HepG2 (cell line): Measurements from ENCODE around the gene P2RY6. TPM values are rescaled to one million over a fixed set of nuclear protein-coding genes. Genes with fewer than 3 reads are reported as not detected.

Source experiments
- ARNT ChIP-seq: fragments of 450-650 bp; IDR thresholded peaks from 2 replicates; pipeline ENCODE4 v1.6.1; 2017
- CCAR2 ChIP-seq: fragments of 200-400 bp; formaldehyde crosslinking; optimal IDR thresholded peaks from 2 replicates; pipeline ENCODE3; 2018; ENCODE audit warnings: low read depth, mild to moderate bottlenecking, low read length, moderate library complexity
- HNF4G ChIP-seq, 2 experiments: sonication (generic) in 1 of 2; formaldehyde crosslinking in 1 of 2; IDR thresholded peaks; 2 replicates each; pipeline versions ENCODE4 v1.4.0 to v1.6.1; 2011 to 2020; ENCODE audit warnings: borderline replicate concordance in 2 of 2, low read depth in 2 of 2, mild to moderate bottlenecking in 2 of 2, low read length in 1 of 2, missing genetic modification reagents in 1 of 2, moderate library complexity in 1 of 2
- HOXA3 ChIP-seq: sonication (generic); formaldehyde crosslinking; IDR thresholded peaks from 2 replicates; pipeline ENCODE4 v1.5.0; 2020; ENCODE audit warnings: missing genetic modification reagents
- IKZF1 ChIP-seq: fragments of 450-650 bp; IDR thresholded peaks from 2 replicates; pipeline ENCODE4 v1.7.1; 2016
- KDM1A ChIP-seq: IDR thresholded peaks from 2 replicates; pipeline ENCODE4 v1.6.1; 2016; ENCODE audit warnings: missing compliant biosample characterization
- MLLT10 ChIP-seq: sonication (generic); formaldehyde crosslinking; IDR thresholded peaks from 2 replicates; pipeline ENCODE4 v1.4.0; 2020; ENCODE audit warnings: missing genetic modification reagents
- MTF2 ChIP-seq: sonication (generic); formaldehyde crosslinking; IDR thresholded peaks from 2 replicates; pipeline ENCODE4 v1.5.0; 2020; ENCODE audit warnings: missing genetic modification reagents, borderline replicate concordance
- NFKB2 ChIP-seq: sonication (generic); formaldehyde crosslinking; IDR thresholded peaks from 2 replicates; pipeline ENCODE4 v1.4.0; 2020; ENCODE audit warnings: missing genetic modification reagents, borderline replicate concordance
- NFRKB ChIP-seq: fragments of 450-650 bp; IDR thresholded peaks from 2 replicates; pipeline ENCODE4 v1.6.1; 2017
- NONO ChIP-seq, 2 experiments: fragments of 450-650 bp in 1 of 2; sonication (generic) in 1 of 2; formaldehyde crosslinking in 1 of 2; IDR thresholded peaks in 1 of 2; conservative IDR thresholded peaks in 1 of 2; 2 replicates each; pipeline versions ENCODE4 v1.6.1 to v1.8.0; 2017 to 2022; ENCODE audit warnings: mild to moderate bottlenecking in 1 of 2, missing genetic modification reagents in 1 of 2, moderate library complexity in 1 of 2
- SMAD1 ChIP-seq: sonication (generic); formaldehyde crosslinking; IDR thresholded peaks from 2 replicates; pipeline ENCODE4 v1.4.0; 2020; ENCODE audit warnings: missing genetic modification reagents, low read depth, mild to moderate bottlenecking, borderline replicate concordance
- SP5 ChIP-seq: IDR thresholded peaks from 2 replicates; pipeline ENCODE4 v1.6.1; 2016; ENCODE audit warnings: low read depth, borderline replicate concordance
- ZFP36L1 ChIP-seq: sonication (generic); formaldehyde crosslinking; IDR thresholded peaks from 2 replicates; pipeline ENCODE4 v1.8.0; 2022; ENCODE audit warnings: mild to moderate bottlenecking, missing genetic modification reagents, moderate library complexity
- ZFP82 ChIP-seq: sonication (generic); formaldehyde crosslinking; IDR thresholded peaks from 2 replicates; pipeline ENCODE4 v1.5.1; 2020; ENCODE audit warnings: mild to moderate bottlenecking, missing genetic modification reagents, borderline replicate concordance
- ZNF232 ChIP-seq: sonication (generic); formaldehyde crosslinking; IDR thresholded peaks from 2 replicates; pipeline ENCODE4 v1.4.0; 2020; ENCODE audit warnings: missing genetic modification reagents, borderline replicate concordance
- ZNF34 ChIP-seq: sonication (generic); formaldehyde crosslinking; IDR thresholded peaks from 2 replicates; pipeline ENCODE4 v1.4.0; 2020; ENCODE audit warnings: mild to moderate bottlenecking, missing genetic modification reagents, borderline replicate concordance
- ZSCAN29 ChIP-seq: sonication (generic); formaldehyde crosslinking; conservative IDR thresholded peaks from 2 replicates; pipeline ENCODE4 v1.4.0; 2020; ENCODE audit warnings: mild to moderate bottlenecking, missing genetic modification reagents
- polyA plus RNA-seq, 8 experiments: library from polyadenylated mRNA; depleted of rRNA in 3 of 8; stranded (reverse) in 7 of 8; unstranded in 1 of 8; fragments of >200 nt; fragmentation: Illumina TruSeq in 4 of 8; extraction: Trizol in 4 of 8; gene quantifications; 2 replicates each; pipeline versions ENCODE4 v1.2.1 to v1.2.3, GENCODE V29; 2011 to 2016; ENCODE audit warnings: low read depth in 4 of 8, missing spikeins in 1 of 8, mixed read lengths in 1 of 8; ENCODE audit not compliant: insufficient read depth in 1 of 8
- total RNA-seq, 5 experiments: library from RNA; depleted of rRNA; stranded (reverse); fragments of >200 nt; fragmentation: Illumina TruSeq; extraction: Trizol; gene quantifications; 2 replicates each; pipeline ENCODE4 v1.2.3, GENCODE V29; 2016; ENCODE audit warnings: low read depth in 1 of 5
- TF ChIP-seq, protein P1 (sequence below): sonication (generic); formaldehyde crosslinking; IDR thresholded peaks from 2 replicates; pipeline ENCODE4 v1.5.1; 2020; ENCODE audit warnings: missing genetic modification reagents, mild to moderate bottlenecking, borderline replicate concordance
- TF ChIP-seq, protein P2 (sequence below): sonication (generic); formaldehyde crosslinking; IDR thresholded peaks from 2 replicates; pipeline ENCODE4 v1.5.1; 2020; ENCODE audit warnings: missing genetic modification reagents, mild to moderate bottlenecking, borderline replicate concordance
- TF ChIP-seq, protein P3 (sequence below): sonication (generic); formaldehyde crosslinking; IDR thresholded peaks from 2 replicates; pipeline ENCODE4 v1.4.0; 2020; ENCODE audit warnings: missing genetic modification reagents
- TF ChIP-seq, protein P4 (sequence below): sonication (generic); formaldehyde crosslinking; IDR thresholded peaks from 2 replicates; pipeline ENCODE4 v1.4.0; 2020; ENCODE audit warnings: mild to moderate bottlenecking, missing genetic modification reagents

P2RY6 gene
- total and polyA plus RNA-seq, 2 of the 13 experiments (the other 11 are each of a cell fraction or from before 2014, with no cell fraction given) = 0.09 to 0.29 TPM

DNA sequence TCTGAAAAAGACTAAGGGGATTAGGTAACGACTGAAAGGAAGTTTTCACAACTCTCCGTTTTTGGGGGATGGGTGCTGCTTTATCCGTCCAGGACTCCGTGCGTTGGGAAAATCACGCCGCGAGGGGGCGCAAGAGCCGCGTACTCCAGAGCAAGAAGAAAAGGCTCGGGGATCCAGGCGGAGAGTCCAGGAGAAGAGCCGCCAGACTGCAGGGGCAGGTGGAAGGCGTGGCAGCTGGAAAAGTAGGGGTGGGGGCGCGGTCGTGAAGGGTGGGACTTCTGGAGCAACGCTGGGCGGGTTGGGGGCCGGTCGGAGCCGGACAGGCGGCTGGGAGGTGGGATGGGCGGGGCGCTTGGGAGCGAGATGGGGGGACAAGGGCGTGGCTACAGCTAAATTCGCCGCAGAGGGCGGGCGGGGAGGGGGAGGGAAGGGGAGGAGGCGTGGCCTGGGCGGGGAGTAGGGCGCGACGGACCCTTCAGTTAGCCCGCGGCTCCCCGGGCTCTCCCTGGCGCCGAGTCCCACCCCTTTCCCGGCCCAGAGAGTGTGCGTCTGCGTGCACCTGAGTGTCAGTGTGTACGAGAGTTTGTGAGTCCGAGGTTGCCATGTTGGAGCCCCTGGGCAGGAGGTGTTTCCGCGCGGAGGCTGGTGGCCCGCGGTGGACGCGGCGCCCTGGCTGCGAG is 35.3 kb downstream of the P2RY6 start (continued):
- TF ChIP-seq, protein P1, sequence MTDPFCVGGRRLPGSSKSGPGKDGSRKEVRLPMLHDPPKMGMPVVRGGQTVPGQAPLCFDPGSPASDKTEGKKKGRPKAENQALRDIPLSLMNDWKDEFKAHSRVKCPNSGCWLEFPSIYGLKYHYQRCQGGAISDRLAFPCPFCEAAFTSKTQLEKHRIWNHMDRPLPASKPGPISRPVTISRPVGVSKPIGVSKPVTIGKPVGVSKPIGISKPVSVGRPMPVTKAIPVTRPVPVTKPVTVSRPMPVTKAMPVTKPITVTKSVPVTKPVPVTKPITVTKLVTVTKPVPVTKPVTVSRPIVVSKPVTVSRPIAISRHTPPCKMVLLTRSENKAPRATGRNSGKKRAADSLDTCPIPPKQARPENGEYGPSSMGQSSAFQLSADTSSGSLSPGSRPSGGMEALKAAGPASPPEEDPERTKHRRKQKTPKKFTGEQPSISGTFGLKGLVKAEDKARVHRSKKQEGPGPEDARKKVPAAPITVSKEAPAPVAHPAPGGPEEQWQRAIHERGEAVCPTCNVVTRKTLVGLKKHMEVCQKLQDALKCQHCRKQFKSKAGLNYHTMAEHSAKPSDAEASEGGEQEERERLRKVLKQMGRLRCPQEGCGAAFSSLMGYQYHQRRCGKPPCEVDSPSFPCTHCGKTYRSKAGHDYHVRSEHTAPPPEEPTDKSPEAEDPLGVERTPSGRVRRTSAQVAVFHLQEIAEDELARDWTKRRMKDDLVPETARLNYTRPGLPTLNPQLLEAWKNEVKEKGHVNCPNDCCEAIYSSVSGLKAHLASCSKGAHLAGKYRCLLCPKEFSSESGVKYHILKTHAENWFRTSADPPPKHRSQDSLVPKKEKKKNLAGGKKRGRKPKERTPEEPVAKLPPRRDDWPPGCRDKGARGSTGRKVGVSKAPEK (CRISPR knock-in tag) = peak; percentile 72; the same call in 1 of the 2 replicates
- peak; percentile 57 for TF ChIP-seq HOXA3
- TF ChIP-seq SMAD1 (CRISPR knock-in tag) = no peak
- TF ChIP-seq NFKB2 (CRISPR knock-in tag) = peak; percentile 53; the same call in 1 of the 2 replicates
- TF ChIP-seq MLLT10 (CRISPR knock-in tag) = no peak
- TF ChIP-seq NONO (IDR thresholded peaks at IDR 0.05) = no peak
- peak; percentile 61 for TF ChIP-seq NONO (CRISPR knock-in tag; conservative IDR thresholded peaks at IDR 0.05)
- TF ChIP-seq, protein P2, sequence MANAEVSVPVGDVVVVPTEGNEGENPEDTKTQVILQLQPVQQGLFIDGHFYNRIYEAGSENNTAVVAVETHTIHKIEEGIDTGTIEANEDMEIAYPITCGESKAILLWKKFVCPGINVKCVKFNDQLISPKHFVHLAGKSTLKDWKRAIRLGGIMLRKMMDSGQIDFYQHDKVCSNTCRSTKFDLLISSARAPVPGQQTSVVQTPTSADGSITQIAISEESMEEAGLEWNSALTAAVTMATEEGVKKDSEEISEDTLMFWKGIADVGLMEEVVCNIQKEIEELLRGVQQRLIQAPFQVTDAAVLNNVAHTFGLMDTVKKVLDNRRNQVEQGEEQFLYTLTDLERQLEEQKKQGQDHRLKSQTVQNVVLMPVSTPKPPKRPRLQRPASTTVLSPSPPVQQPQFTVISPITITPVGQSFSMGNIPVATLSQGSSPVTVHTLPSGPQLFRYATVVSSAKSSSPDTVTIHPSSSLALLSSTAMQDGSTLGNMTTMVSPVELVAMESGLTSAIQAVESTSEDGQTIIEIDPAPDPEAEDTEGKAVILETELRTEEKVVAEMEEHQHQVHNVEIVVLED (CRISPR knock-in tag) = peak; percentile 4; the same call in 1 of the 2 replicates
- peak; percentile 71; the same call in 1 of the 2 replicates for TF ChIP-seq ZSCAN29 (CRISPR knock-in tag)
- TF ChIP-seq ZNF34 (CRISPR knock-in tag) = no peak
- peak; percentile 72; the same call in 1 of the 2 replicates for TF ChIP-seq SP5 (CRISPR knock-in tag)
- TF ChIP-seq KDM1A (CRISPR knock-in tag) = no peak
- TF ChIP-seq ZFP36L1 = no peak
- TF ChIP-seq, protein P3, sequence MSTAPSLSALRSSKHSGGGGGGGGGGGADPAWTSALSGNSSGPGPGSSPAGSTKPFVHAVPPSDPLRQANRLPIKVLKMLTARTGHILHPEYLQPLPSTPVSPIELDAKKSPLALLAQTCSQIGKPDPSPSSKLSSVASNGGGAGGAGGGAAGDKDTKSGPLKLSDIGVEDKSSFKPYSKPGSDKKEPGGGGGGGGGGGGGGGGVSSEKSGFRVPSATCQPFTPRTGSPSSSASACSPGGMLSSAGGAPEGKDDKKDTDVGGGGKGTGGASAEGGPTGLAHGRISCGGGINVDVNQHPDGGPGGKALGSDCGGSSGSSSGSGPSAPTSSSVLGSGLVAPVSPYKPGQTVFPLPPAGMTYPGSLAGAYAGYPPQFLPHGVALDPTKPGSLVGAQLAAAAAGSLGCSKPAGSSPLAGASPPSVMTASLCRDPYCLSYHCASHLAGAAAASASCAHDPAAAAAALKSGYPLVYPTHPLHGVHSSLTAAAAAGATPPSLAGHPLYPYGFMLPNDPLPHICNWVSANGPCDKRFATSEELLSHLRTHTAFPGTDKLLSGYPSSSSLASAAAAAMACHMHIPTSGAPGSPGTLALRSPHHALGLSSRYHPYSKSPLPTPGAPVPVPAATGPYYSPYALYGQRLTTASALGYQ (CRISPR knock-in tag) = no peak
- TF ChIP-seq MTF2 (CRISPR knock-in tag) = no peak
- TF ChIP-seq, protein P4, sequence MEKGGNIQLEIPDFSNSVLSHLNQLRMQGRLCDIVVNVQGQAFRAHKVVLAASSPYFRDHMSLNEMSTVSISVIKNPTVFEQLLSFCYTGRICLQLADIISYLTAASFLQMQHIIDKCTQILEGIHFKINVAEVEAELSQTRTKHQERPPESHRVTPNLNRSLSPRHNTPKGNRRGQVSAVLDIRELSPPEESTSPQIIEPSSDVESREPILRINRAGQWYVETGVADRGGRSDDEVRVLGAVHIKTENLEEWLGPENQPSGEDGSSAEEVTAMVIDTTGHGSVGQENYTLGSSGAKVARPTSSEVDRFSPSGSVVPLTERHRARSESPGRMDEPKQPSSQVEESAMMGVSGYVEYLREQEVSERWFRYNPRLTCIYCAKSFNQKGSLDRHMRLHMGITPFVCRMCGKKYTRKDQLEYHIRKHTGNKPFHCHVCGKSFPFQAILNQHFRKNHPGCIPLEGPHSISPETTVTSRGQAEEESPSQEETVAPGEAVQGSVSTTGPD (CRISPR knock-in tag) = no peak
- no peak for TF ChIP-seq IKZF1
- no peak for TF ChIP-seq NFRKB
- no peak for TF ChIP-seq ARNT
- no peak for TF ChIP-seq ZNF232
- no peak for TF ChIP-seq CCAR2
- TF ChIP-seq HNF4G (IDR thresholded peaks at IDR 0.05; ENCODE audit: borderline replicate concordance, low read depth, low read length) = no peak
- TF ChIP-seq HNF4G (CRISPR knock-in tag; IDR thresholded peaks at IDR 0.05; ENCODE audit: borderline replicate concordance, low read depth) = no peak
- TF ChIP-seq ZFP82 (CRISPR knock-in tag) = no peak
